Aorta (tissue), 5 donors: ENCODE results near the gene VCAN. TPM values are rescaled to one million over a fixed set of nuclear protein-coding genes. Genes with fewer than 3 reads are reported as not detected.

Experiments
- ATAC-seq: fragments of 200-7000 bp; cut with Tn5 transposase; one replicate; pipeline ENCODE4 v1.9.1; 2022; ENCODE audit warnings: moderate library complexity; ENCODE audit not compliant: low FRiP score
- DNase-seq, 2 donors: peaks; one replicate each; pipeline ENCODE4 v3.0.0-alpha.2; 2020
- H3K27ac ChIP-seq, 2 donors: one replicate each; pipeline ENCODE4 v1.5.1; 2013; ENCODE audit warnings: low read length in 2 of 2, mild to moderate bottlenecking in 2 of 2, moderate library complexity in 2 of 2, control low read depth in 1 of 2, inconsistent platforms in 1 of 2, low read depth in 1 of 2
- H3K27me3 ChIP-seq, 2 donors: one replicate each; pipeline ENCODE4 v1.6.1; 2013; ENCODE audit warnings: control low read depth in 1 of 2, low read length in 1 of 2, mild to moderate bottlenecking in 1 of 2, moderate library complexity in 1 of 2; ENCODE audit not compliant: insufficient read depth in 2 of 2, control insufficient read depth in 1 of 2
- H3K36me3 ChIP-seq, 2 donors: one replicate each; pipeline ENCODE4 v1.6.1; 2013; ENCODE audit warnings: control low read depth in 1 of 2, low read length in 1 of 2, mild to moderate bottlenecking in 1 of 2; ENCODE audit not compliant: insufficient read depth in 2 of 2, control insufficient read depth in 1 of 2
- H3K4me1 ChIP-seq, 2 donors: one replicate each; pipeline ENCODE4 v1.6.1; 2013; ENCODE audit warnings: low read length in 2 of 2, control low read depth in 1 of 2, mild to moderate bottlenecking in 1 of 2, moderate library complexity in 1 of 2; ENCODE audit not compliant: insufficient read depth in 2 of 2, control insufficient read depth in 1 of 2
- H3K4me3 ChIP-seq, 2 donors: one replicate each; pipeline ENCODE4 v1.5.1; 2013; ENCODE audit warnings: low read length in 2 of 2, control low read depth in 1 of 2, mild to moderate bottlenecking in 1 of 2
- H3K9me3 ChIP-seq: one replicate; pipeline ENCODE4 v1.6.1; 2013; ENCODE audit warnings: mild to moderate bottlenecking, low read length; ENCODE audit not compliant: control insufficient read depth
- WGBS, 2 donors: extraction: QIAGEN DNeasy Blood & Tissue Kit; methylation state at CpG; one replicate each; pipeline ENCODE4 v1.1.7; 2013; 5-methylcytosine and 5-hydroxymethylcytosine counted together
- intact Hi-C, 2 donors: fragments of 100-400 bp; cut with DNase I; formaldehyde crosslinking; loops; one replicate each; pipeline versions ENCODE4 v1.14.2 to v1.15.0; 2022
- polyA plus RNA-seq, 2 donors: library from polyadenylated mRNA; stranded (reverse); fragments of 200-250 nt; gene quantifications; one replicate each; pipeline ENCODE4 v1.2.3, GENCODE V29; 2013
- total RNA-seq, 2 donors: library from RNA; stranded (reverse); fragmentation: NEBNext Ultra II Directional; extraction: Animal tissue kit (Norgen Biotek cat#: 25700); gene quantifications; one replicate each; pipeline ENCODE4 v1.2.1, GENCODE V29; 2021
- donor health status: healthy with polysubstance abuse.
- donor health status: Bipolar disorder and iron deficiency.
- donor health status: DM: no; HTN: no; CAD: no.
- donor health status: DM: no; HTN: no; CAD: no.
- donor health status: DM: yes; HTN: yes; CAD: no.

Gene VCAN
- total and polyA plus RNA-seq, 4 donors, result 21.5 to 849 (median 478) TPM

DNA sequence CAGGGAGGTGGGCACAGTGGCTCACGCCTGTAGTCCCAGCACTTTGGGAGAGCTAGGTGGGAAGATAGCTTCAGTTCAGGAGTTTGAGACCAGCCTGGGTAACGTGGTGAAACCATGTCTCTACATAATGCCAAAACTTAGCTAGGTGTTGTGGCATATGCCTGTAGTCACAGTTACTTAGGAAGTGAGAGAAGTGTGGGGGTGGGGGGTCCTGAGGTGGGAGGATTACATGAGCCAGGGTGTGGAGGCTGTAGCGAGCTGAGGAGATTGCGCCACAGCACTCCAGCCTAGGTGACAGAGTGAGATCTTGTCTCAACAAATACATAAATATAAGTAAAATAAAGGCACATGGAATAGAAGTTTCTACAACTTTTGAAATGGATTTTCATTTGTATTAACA, 23.1 kb downstream of the VCAN start:
- no peak overlapping the region for H3K27ac ChIP-seq
- H3K9me3 ChIP-seq, result no peaks in the 10 kb centered on the region
- H3K4me3 ChIP-seq, result no peak overlapping the region
- no peaks in the 10 kb centered on the region for H3K27me3 ChIP-seq
- no peak for DNase-seq
- 81 to 86% methylated on average over 4 of the region's 4 CpGs for WGBS, 2 donors
- peaks cover 1 to 3% of the 10 kb centered on the region in 2 donors for H3K4me1 ChIP-seq
- intact Hi-C loops, result no loop called here
- H3K36me3 ChIP-seq, result peaks cover 3 to 5% of the 10 kb centered on the region in 2 donors
- ATAC-seq, result no peak

DNA sequence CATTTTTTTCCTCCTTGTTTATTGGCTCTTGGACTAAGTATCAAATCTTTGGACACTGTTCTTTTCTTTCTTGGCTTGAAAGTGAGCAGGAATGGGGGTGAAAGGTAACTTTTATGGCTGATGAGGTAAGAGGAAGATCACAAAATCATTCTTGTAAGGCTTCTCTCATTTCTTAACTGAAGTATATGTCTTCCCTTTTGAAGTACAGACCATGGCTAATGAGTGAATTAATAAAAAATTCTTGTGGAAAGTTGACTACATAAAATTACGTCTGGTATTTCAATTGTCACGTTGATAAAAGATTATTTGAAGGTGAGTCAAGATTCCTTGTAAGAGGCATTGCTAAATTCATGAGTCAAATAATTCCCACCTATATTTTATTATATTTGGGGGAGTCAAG, 25.1 kb downstream of the VCAN start:
- H3K27ac ChIP-seq, result no peak overlapping the region
- WGBS, 2 donors, result 79 to 88% methylated on average over 2 of the region's 2 CpGs
- DNase-seq (no peak), ATAC-seq (no peak)
- H3K4me1 ChIP-seq, result peaks cover 1 to 3% of the 10 kb centered on the region in 2 donors
- intact Hi-C loops, result no loop called here
- no peak overlapping the region for H3K4me3 ChIP-seq
- no peaks in the 10 kb centered on the region for H3K9me3 ChIP-seq
- peaks cover 0 to 3% of the 10 kb centered on the region in 2 donors for H3K36me3 ChIP-seq
- H3K27me3 ChIP-seq, result no peaks in the 10 kb centered on the region

DNA sequence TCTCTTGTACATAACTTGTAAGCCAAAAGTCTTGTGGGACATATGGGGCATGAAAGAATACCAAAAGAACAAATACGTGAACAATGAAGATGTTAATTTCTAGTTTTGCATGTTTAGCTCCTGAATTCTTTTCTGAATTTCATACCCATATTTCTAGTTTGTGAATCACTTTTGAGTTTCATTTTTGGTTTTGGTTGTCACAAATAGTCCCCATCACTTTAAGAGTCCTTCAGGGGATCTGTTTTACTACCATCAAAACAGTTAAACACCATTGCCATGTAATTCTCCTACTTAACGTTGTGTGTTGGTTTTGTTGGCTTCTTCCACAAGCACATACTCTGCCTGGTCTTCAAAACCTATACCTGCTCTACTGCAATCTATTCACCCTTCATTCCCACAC, 27.0 kb downstream of the VCAN start:
- DNase-seq (no peak), ATAC-seq (no peak)
- Histone ChIP-seq H3K4me3 (no peak overlapping the region), H3K9me3 (no peaks in the 10 kb centered on the region), H3K4me1 (peaks cover 0 to 1% of the 10 kb centered on the region in 2 donors), H3K27ac (peak overlapping the region in 1 of 2 donors; percentile 51), H3K36me3 (peaks cover 0 to 1% of the 10 kb centered on the region in 2 donors), H3K27me3 (no peaks in the 10 kb centered on the region)
- intact Hi-C loops, result loop anchor here in 1 of 2 donors (1.0 kb wide), 1 partner anchor 27 kb away; no protein-coding TSS in a partner anchor
- WGBS, 2 donors, result 56 to 64% methylated on average over 2 of the region's 2 CpGs

DNA sequence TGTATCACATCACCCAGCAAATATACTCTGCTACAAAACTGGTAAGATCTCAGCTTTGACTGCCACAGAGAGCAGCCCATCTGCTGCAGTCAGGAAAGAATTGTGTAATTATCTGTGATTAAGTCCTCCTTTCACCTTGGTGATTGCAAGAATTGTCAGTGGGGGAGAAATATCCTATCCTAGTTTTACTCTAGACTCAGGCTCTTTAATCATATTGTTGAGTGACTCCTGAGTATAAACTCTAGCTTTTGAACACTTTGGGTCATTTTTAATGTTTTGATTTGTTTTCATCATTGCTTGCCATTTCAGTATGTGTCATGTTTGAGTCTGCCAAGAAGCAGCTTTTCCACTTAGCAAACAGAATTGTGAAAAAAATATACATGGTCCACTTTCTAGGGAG, 32.1 kb downstream of the VCAN start:
- H3K4me1 ChIP-seq, result peaks cover 0 to under 1% of the 10 kb centered on the region in 2 donors
- no peaks in the 10 kb centered on the region for H3K9me3 ChIP-seq
- ATAC-seq (no peak), DNase-seq (no peak)
- peaks cover 0 to 3% of the 10 kb centered on the region in 2 donors for H3K36me3 ChIP-seq
- H3K4me3 ChIP-seq, result no peak overlapping the region
- intact Hi-C loops, result no loop called here
- no peaks in the 10 kb centered on the region for H3K27me3 ChIP-seq
- H3K27ac ChIP-seq, result no peak overlapping the region

DNA sequence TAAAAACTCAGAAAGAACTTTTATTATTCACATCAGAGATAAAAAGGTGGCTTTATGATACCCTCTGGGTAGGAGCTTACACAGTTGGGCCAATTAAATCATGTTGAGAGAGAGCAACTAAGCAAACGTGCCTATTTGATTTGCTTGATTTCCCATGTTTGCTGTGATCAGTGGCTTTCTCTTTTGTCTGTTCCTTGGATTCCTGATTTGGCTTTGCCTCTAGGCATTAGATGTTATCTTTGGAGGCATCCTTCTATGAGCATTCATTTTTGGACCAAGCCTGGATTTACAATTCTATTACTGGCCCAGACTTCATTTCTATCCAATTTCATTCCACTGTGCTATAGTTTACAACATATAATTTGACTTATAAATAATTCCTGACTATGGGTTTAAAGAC, 35.9 kb downstream of the VCAN start:
- no peak overlapping the region for H3K4me3 ChIP-seq
- WGBS, 2 donors, result 4 to 10% methylated on average over 1 of the region's 1 CpG
- H3K9me3 ChIP-seq, result no peaks in the 10 kb centered on the region
- DNase-seq (no peak), ATAC-seq (no peak)
- H3K27ac ChIP-seq, result no peak overlapping the region
- intact Hi-C loops, result no loop called here
- peaks cover 2% of the 10 kb centered on the region in 2 donors for H3K36me3 ChIP-seq
- peaks cover 4 to 5% of the 10 kb centered on the region in 2 donors for H3K4me1 ChIP-seq
- no peaks in the 10 kb centered on the region for H3K27me3 ChIP-seq

DNA sequence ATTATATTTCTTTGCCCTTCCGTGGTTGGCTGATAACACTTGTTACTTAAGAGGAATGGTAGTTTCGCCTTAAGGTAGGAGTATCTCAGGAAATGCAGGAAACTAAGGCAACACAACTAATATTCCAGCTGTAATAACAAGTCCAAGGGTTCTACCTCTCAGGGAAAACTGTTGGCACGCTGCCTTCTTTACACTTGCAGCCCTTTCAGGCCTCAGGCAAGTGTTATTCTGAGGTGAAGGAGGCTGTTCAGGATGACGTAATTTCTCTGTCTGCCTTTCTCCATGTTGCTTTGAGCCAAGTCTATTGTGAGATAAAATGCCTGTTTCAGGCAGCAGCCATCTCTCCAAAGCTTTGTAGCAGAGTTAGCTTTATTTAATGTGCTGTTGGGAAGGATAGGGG, 38.0 kb downstream of the VCAN start:
- H3K27ac ChIP-seq, result peak overlapping the region in 1 of 2 donors; percentile 60
- peaks cover 4 to 5% of the 10 kb centered on the region in 2 donors for H3K4me1 ChIP-seq
- peaks cover 2% of the 10 kb centered on the region in 2 donors for H3K36me3 ChIP-seq
- H3K9me3 ChIP-seq, result no peaks in the 10 kb centered on the region
- whole genome bisulfite sequencing, 2 donors, result 7 to 18% methylated on average over 4 of the region's 4 CpGs
- H3K27me3 ChIP-seq, result no peaks in the 10 kb centered on the region
- DNase-seq (no peak), ATAC-seq (peak; percentile 50)
- peak overlapping the region in 1 of 2 donors; percentile 41 for H3K4me3 ChIP-seq
- intact Hi-C loops, result no loop called here

DNA sequence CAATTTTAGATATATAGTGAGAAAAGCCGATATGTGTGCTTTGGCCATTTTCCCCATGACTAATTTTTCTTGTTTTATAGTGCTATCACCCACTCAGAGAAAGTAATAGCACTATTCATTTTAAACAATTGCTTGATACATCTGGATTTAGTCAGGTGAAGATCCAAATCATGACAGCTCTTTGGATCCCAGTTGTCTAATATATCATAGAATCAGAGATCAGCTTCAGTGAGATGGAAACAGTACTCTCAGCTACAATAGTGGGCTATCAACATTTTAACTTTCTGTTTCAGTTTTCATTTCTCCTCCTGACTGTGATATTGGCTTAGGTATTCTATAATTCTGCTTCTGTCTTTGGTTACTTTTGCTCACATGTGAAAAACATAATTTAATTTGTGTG, 38.7 kb downstream of the VCAN start:
- H3K27me3 ChIP-seq, result no peaks in the 10 kb centered on the region
- H3K4me3 ChIP-seq, result peak overlapping the region in 1 of 2 donors; percentile 41
- no peak overlapping the region for H3K27ac ChIP-seq
- no peaks in the 10 kb centered on the region for H3K9me3 ChIP-seq
- H3K36me3 ChIP-seq, result peaks cover 2% of the 10 kb centered on the region in 2 donors
- ATAC-seq (no peak), DNase-seq (no peak)
- peaks cover 4 to 5% of the 10 kb centered on the region in 2 donors for H3K4me1 ChIP-seq
- 4 to 15% methylated on average over 1 of the region's 1 CpG for WGBS, 2 donors
- intact Hi-C loops, result no loop called here

DNA sequence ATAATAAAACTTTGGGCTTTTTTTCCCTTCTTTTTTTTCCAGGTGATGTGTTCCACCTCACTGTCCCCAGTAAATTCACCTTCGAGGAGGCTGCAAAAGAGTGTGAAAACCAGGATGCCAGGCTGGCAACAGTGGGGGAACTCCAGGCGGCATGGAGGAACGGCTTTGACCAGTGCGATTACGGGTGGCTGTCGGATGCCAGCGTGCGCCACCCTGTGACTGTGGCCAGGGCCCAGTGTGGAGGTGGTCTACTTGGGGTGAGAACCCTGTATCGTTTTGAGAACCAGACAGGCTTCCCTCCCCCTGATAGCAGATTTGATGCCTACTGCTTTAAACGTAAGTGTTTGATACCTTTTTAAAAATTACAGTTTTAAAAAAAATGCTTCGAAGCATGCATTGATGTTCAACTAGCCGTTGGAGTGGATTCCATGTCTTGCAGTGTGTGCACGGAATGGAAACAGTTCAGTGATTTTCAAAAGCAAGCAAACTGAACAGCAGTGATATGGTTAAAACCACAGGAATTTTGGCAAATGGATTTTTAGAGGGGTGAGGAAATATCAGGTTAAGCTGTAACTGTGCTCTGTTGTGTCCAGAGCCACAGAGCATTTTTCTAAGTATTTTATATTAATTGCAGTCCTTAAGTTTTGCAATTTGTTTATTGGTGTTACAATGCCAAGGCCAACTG, 40.7 kb downstream of the VCAN start:
- no peaks in the 10 kb centered on the region for H3K27me3 ChIP-seq
- intact Hi-C loops, result no loop called here
- no peak overlapping the region for H3K4me3 ChIP-seq
- peaks cover 4 to 5% of the 10 kb centered on the region in 2 donors for H3K4me1 ChIP-seq
- no peak overlapping the region for H3K27ac ChIP-seq
- H3K9me3 ChIP-seq, result no peaks in the 10 kb centered on the region
- 89 to 90% methylated on average over 13 of the region's 13 CpGs for WGBS, 2 donors
- no peak for DNase-seq
- ATAC-seq, result no peak
- peaks cover 0 to 2% of the 10 kb centered on the region in 2 donors for H3K36me3 ChIP-seq

DNA sequence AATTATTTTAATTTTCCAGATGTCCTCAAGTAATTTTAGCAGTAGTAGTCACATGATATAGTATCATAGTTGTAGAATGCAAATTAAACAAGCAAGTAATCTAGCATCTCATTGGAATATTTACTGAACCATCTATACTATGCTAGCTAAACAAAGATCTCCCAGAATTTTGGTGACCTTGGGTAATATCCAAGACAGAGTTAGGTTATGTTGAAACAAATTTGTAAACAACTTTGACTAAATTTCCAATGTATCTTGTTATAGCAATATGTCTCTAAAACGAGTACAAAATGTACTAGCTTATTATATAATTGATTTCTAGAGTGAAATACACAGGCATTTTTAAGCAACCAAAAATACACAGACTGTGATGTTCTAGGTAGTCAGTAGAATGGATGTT, 41.5 kb downstream of the VCAN start:
- intact Hi-C loops, result no loop called here
- Histone ChIP-seq H3K27ac (no peak overlapping the region), H3K4me3 (no peak overlapping the region), H3K36me3 (peaks cover 0 to 2% of the 10 kb centered on the region in 2 donors), H3K4me1 (peaks cover 4 to 5% of the 10 kb centered on the region in 2 donors), H3K9me3 (no peaks in the 10 kb centered on the region), H3K27me3 (no peaks in the 10 kb centered on the region)
- no peak for ATAC-seq
- DNase-seq, result no peak
- WGBS, 2 donors, result 38 to 40% methylated on average over 1 of the region's 1 CpG
